ENCODE results near the gene ATAD3A.
"Not testable (repeated sequence)": the region's sequence is repeated elsewhere in the genome, so short reads cannot be mapped to it uniquely, and the experiment has no call there.

The ATAD3A gene

GRCh38 chr1:1553821-1554494 is 42.0 kb downstream of the ATAD3A start:
- in situ Hi-C loops (cut with MboI; ENCODE audit: low sequenced_read_pairs), result no loop called here

- in situ Hi-C loops (cut with MboI; ENCODE audit: low sequenced_read_pairs), result no loop called here
These were observed 42.6 kb downstream of the ATAD3A start for GRCh38 chr1:1554550-1554925.

GRCh38 chr1:1554926-1555915 is 43.3 kb downstream of the ATAD3A start:
- in situ Hi-C loops (cut with MboI; ENCODE audit: low sequenced_read_pairs), result no loop called here

- in situ Hi-C loops (cut with MboI; ENCODE audit: low sequenced_read_pairs), result no loop called here
These were observed 44.5 kb downstream of the ATAD3A start for GRCh38 chr1:1556505-1556904.

GRCh38 chr1:1556961-1557360 is 45.0 kb downstream of the ATAD3A start:
- in situ Hi-C loops (cut with MboI; ENCODE audit: low sequenced_read_pairs), result not testable (repeated sequence)

GRCh38 chr1:1557688-1558087 is 45.7 kb downstream of the ATAD3A start:
- in situ Hi-C loops (cut with MboI; ENCODE audit: low sequenced_read_pairs), result not testable (repeated sequence)

GRCh38 chr1:1558591-1558990 is 46.6 kb downstream of the ATAD3A start:
- in situ Hi-C loops (cut with MboI; ENCODE audit: low sequenced_read_pairs), result no loop called here

- in situ Hi-C loops (cut with MboI; ENCODE audit: low sequenced_read_pairs), result no loop called here
These were observed 47.1 kb downstream of the ATAD3A start for GRCh38 chr1:1559066-1559465.

GRCh38 chr1:1560178-1560577 is 48.2 kb downstream of the ATAD3A start:
- in situ Hi-C loops (cut with MboI; ENCODE audit: low sequenced_read_pairs), result no loop called here

GRCh38 chr1:1561801-1562470 is 50.0 kb downstream of the ATAD3A start:
- in situ Hi-C loops (cut with MboI; ENCODE audit: low sequenced_read_pairs), result no loop called here

- in situ Hi-C loops (cut with MboI; ENCODE audit: low sequenced_read_pairs), result no loop called here
These were observed 50.7 kb downstream of the ATAD3A start for GRCh38 chr1:1562556-1563195.

GRCh38 chr1:1563688-1564087 is 51.7 kb downstream of the ATAD3A start:
- in situ Hi-C loops (cut with MboI; ENCODE audit: low sequenced_read_pairs), result no loop called here

- in situ Hi-C loops (cut with MboI; ENCODE audit: low sequenced_read_pairs), result no loop called here
These were observed 52.3 kb downstream of the ATAD3A start for GRCh38 chr1:1564268-1564667.

- in situ Hi-C loops (cut with MboI; ENCODE audit: low sequenced_read_pairs), result no loop called here
These were observed 53.4 kb downstream of the ATAD3A start for GRCh38 chr1:1565340-1565739.

- in situ Hi-C loops (cut with MboI; ENCODE audit: low sequenced_read_pairs), result no loop called here
These were observed 55.4 kb downstream of the ATAD3A start for GRCh38 chr1:1567152-1567875.

- in situ Hi-C loops (cut with MboI; ENCODE audit: low sequenced_read_pairs), result no loop called here
These were observed 55.9 kb downstream of the ATAD3A start for GRCh38 chr1:1567891-1568291.

- in situ Hi-C loops (cut with MboI; ENCODE audit: low sequenced_read_pairs), result no loop called here
These were observed 57.4 kb downstream of the ATAD3A start for GRCh38 chr1:1569341-1569740.

- in situ Hi-C loops (cut with MboI; ENCODE audit: low sequenced_read_pairs), result no loop called here
These were observed 62.1 kb downstream of the ATAD3A start for GRCh38 chr1:1573843-1574720.

- in situ Hi-C loops (cut with MboI; ENCODE audit: low sequenced_read_pairs), result no loop called here
These were observed 63.0 kb downstream of the ATAD3A start, which contains the start of gene SSU72 for GRCh38 chr1:1574721-1575537. TSS of gene SSU72 (minus strand) at chr1:1574863. CDS start at chr1:1574557, 306 bp downstream.
